Activated naive CD8-positive, alpha-beta T cell treated with anti-CD3 and anti-CD28 coated beads, Interleukin-2, amount 10 ng/mL, durations not matched to agents 7 days and 5 days (primary cell): ENCODE data around the gene TMCO1. TPM values are rescaled to one million over a fixed set of nuclear protein-coding genes. Genes with fewer than 3 reads are reported as not detected.
A peak's percentile ranks its signal among the peaks of the same experiment; 100 is the strongest.
"Not testable (repeated sequence)": the region's sequence is repeated elsewhere in the genome, so short reads cannot be mapped to it uniquely, and the experiment has no call there.

Experiments
- ATAC-seq: fragments of 150-1000 bp; cut with Tn5 transposase; one replicate; pipeline ENCODE4 v1.10.0; 2021; ENCODE audit warnings: low read depth, moderate library complexity
- POLR2A ChIA-PET: fragments of 350-600 bp; sonication (Branson Sonifier 250); formaldehyde crosslinking; loops from one replicate; lab custom pipeline; 2021; ENCODE audit warnings: antibody characterized with exemption; lab: Charles Lee
- DNase-seq: peaks from one replicate; pipeline ENCODE4 v3.0.0; 2021
- H3K27ac Mint-ChIP-seq: one replicate; pipeline ENCODE4 v1.8.0; 2022; ENCODE audit warnings: mild to moderate bottlenecking, mixed read lengths
- H3K27me3 Mint-ChIP-seq: one replicate; pipeline ENCODE4 v1.8.0; 2022; ENCODE audit warnings: mild to moderate bottlenecking, moderate library complexity, mixed read lengths
- H3K36me3 Mint-ChIP-seq: one replicate; pipeline ENCODE4 v1.8.0; 2021; ENCODE audit warnings: mild to moderate bottlenecking, mixed read lengths
- H3K4me1 Mint-ChIP-seq: one replicate; pipeline ENCODE4 v1.8.0; 2021; ENCODE audit warnings: mixed read lengths
- H3K4me3 Mint-ChIP-seq: one replicate; pipeline ENCODE4 v1.8.0; 2022; ENCODE audit warnings: mild to moderate bottlenecking, moderate library complexity, mixed read lengths
- H3K9me3 Mint-ChIP-seq: one replicate; pipeline ENCODE4 v1.8.0; 2021; ENCODE audit warnings: mixed read lengths
- total RNA-seq, 2 experiments: library from RNA; stranded (reverse); gene quantifications; one replicate each; pipeline ENCODE4 v1.2.3, GENCODE V29; 2021

The TMCO1 gene
- total RNA-seq, 2 experiments from 2014 or later, result 73.7 to 79.2 TPM

DNA sequence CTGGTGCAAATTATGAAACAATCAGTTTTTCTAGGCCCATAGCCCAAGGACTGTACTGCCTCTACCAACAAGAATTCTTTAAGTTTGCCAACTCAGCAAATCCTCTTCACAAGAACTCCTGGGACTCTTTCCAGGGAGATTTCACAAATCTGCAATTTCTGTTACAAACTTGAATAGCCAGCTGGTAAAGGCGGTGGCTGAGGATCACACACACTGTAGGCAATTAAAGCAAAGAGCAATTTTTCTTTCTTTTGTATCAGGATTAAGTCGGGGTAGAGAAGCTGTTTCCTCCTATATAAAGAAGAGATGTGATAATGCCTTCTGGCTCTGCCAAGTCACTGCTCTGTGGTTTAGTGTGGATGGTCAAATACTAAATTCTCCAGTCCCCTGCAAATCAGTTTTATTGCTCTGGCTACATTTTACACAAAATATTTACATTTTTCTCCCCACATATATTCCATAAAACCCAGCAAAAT, 72.0 kb downstream of the TMCO1 start:
- ATAC-seq, result no peak
- POLR2A ChIA-PET, result interaction anchor here (2.3 to 2.8 kb wide), 3 partner anchors 65 to 132 kb away, joined by 7 to 32 read pairs (median 11); partner anchors contain the start of genes MGST3, TMCO1 and UCK2
- H3K4me1 Mint-ChIP-seq, result peaks cover 20% of the 10 kb centered on the region
- peak overlapping the region; percentile 34 for H3K27ac Mint-ChIP-seq
- H3K4me3 Mint-ChIP-seq, result peak overlapping the region; percentile 100
- H3K36me3 Mint-ChIP-seq, result peaks cover 30% of the 10 kb centered on the region
- no peak for DNase-seq
- peaks cover 2% of the 10 kb centered on the region for H3K27me3 Mint-ChIP-seq
- no peaks in the 10 kb centered on the region for H3K9me3 Mint-ChIP-seq

DNA sequence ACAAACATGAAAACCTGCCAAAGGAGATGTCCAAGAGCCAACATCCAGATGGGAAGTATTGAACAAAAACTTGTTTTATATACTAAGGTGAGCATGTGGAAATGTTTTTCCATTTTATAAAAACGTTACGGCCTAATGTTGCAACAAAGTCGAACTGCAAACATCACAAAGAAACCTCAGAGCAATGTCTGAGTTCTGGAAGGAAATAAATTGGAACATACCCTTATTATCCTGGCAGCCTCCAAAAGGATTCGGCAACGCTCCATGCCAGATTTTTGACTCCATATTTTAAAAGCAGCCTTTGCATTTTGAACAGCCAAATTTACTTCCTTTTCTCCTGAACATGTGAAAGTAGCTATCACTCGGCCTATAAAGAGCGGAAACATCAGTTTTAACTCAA, 73.6 kb downstream of the TMCO1 start:
- Mint-ChIP-seq H3K27ac (no peak overlapping the region), H3K4me3 (no peak overlapping the region), H3K4me1 (peaks cover 26% of the 10 kb centered on the region), H3K9me3 (no peaks in the 10 kb centered on the region), H3K27me3 (no peaks in the 10 kb centered on the region), H3K36me3 (peaks cover 37% of the 10 kb centered on the region)
- no peak for ATAC-seq
- POLR2A ChIA-PET, result interaction anchor here (0.6 kb wide), 1 partner anchor 82 kb away, joined by 3 read pairs; no protein-coding TSS in a partner anchor
- DNase-seq, result no peak

DNA sequence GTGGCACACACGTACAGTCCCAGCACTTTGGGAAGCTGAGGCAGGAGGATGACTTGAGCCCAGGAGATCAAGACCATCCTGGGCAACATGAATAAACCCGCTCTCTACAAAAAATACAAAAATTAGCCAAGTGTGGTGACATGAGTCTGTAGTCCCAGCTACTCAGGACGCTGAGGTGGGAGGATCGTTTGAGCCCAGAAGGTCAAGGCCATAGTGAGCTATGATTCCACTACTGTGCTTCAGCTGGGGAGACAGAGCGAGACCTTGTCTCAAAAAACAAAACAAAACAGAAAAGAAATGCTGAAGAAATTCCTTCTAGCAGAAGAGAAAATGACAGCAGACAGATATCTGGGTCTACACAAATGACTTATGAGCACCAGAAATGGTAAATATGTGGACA, 80.6 kb downstream of the TMCO1 start:
- peaks cover 50% of the 10 kb centered on the region for H3K36me3 Mint-ChIP-seq
- no peaks in the 10 kb centered on the region for H3K27me3 Mint-ChIP-seq
- ATAC-seq (no peak), DNase-seq (no peak)
- no peak overlapping the region for H3K27ac Mint-ChIP-seq
- H3K4me3 Mint-ChIP-seq, result no peak overlapping the region
- H3K9me3 Mint-ChIP-seq, result no peaks in the 10 kb centered on the region
- POLR2A ChIA-PET, result no interaction called here
- H3K4me1 Mint-ChIP-seq, result peaks cover 27% of the 10 kb centered on the region

DNA sequence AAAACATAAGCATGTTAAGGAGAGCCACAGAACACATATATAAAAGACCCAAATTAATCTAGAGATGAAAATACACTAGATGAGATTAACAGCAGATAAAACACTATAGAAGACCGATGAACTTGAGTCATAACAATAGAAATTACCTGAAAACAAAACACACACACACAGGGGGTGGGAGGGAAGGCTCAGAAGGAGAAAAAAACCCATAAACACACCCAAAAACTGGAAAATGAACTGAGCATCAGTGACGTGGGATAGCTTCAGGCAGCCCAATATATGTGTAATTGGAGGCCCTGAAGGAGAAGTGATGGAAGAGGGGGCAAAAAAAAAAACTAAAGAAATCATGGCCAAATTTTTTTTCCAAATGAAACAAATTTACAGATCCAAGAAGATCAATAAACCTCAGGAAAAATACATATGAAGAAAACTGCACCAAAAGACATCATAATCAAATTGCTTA, 81.7 kb downstream of the TMCO1 start:
- POLR2A ChIA-PET, result no interaction called here
- Mint-ChIP-seq H3K9me3 (no peaks in the 10 kb centered on the region), H3K4me1 (peaks cover 26% of the 10 kb centered on the region), H3K27ac (no peak overlapping the region), H3K36me3 (peaks cover 53% of the 10 kb centered on the region), H3K27me3 (no peaks in the 10 kb centered on the region), H3K4me3 (no peak overlapping the region)
- DNase-seq (no peak), ATAC-seq (no peak)

DNA sequence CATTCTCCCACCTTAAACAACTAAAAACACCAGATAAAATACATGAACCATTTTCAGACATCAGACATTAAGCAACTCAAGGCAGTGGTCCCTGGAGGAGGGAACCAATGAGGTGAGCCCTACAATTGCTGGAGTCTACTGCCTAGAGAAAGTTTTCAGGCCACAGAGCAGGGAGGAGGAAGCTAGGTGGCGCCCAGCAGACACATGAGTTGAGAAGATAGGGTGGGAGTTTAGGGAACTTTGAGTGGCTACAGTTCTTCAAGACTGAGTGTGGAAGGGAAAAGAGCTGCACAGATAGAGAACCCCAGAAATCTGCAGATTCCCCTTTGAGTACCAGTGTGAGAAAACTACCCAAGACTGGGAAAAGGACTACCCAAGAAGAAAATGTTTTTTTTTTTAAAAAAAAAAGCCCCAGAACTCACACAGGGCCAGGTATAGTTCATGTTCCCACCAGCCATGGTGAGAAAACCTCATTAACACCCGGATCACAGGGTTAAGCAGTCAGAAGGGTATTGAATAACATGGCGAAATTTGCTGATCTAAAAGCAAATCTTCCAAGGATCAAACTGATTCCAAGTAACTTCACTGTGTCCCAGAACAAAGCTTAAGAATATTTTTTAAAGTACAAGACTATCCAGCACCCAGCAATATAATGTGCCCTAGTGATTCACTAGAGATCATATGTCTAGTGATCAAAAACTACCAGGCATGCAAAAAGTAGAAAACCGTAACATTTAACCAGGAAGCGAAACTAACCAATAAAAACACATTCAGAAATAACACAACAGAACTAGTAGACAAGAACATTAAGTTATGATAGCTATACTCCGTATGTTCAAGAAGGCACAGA, 82.3 kb downstream of the TMCO1 start:
- H3K9me3 Mint-ChIP-seq, result no peaks in the 10 kb centered on the region
- ATAC-seq (no peak), DNase-seq (no peak)
- H3K4me3 Mint-ChIP-seq, result no peak overlapping the region
- H3K27ac Mint-ChIP-seq, result no peak overlapping the region
- peaks cover 22% of the 10 kb centered on the region for H3K4me1 Mint-ChIP-seq
- H3K36me3 Mint-ChIP-seq, result peaks cover 49% of the 10 kb centered on the region
- POLR2A ChIA-PET, result interaction anchor here (1.0 kb wide), 1 partner anchor 12 kb away, joined by 7 read pairs; no protein-coding TSS in a partner anchor
- no peaks in the 10 kb centered on the region for H3K27me3 Mint-ChIP-seq

DNA sequence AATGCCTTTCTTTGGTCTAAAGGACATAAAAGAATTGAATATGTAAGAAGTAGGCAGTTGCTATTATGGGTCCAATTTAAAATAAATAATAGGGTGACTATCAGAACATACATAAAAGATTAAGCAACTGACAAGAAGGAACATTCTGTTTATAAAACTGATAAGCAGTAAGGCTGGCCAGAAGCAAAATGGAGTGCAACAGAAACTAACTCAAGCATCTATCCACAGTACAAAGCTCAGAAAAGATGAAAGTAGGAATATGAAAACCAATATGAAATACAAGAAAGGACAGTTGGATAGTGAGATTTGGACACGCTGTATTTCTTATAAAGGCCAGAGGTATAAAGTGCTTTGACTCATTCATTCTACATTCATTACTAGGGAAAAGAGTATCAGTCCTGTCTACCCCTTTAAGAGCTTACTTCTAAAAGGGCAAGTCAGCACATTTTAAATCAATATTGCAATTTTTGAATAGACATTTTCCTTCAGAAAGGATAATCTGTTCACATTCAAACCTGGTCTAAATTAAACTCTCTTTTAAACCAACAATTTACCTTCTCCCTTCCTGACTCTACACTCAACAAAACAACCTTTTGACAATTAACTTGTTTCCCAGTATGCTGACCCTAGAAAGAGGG, 84.7 kb downstream of the TMCO1 start:
- H3K4me1 Mint-ChIP-seq, result peaks cover 21% of the 10 kb centered on the region
- no peak for DNase-seq
- H3K9me3 Mint-ChIP-seq, result peaks cover 2% of the 10 kb centered on the region
- H3K36me3 Mint-ChIP-seq, result peaks cover 57% of the 10 kb centered on the region
- no peak overlapping the region for H3K27ac Mint-ChIP-seq
- POLR2A ChIA-PET, result no interaction called here
- H3K27me3 Mint-ChIP-seq, result no peaks in the 10 kb centered on the region
- no peak for ATAC-seq
- H3K4me3 Mint-ChIP-seq, result no peak overlapping the region

DNA sequence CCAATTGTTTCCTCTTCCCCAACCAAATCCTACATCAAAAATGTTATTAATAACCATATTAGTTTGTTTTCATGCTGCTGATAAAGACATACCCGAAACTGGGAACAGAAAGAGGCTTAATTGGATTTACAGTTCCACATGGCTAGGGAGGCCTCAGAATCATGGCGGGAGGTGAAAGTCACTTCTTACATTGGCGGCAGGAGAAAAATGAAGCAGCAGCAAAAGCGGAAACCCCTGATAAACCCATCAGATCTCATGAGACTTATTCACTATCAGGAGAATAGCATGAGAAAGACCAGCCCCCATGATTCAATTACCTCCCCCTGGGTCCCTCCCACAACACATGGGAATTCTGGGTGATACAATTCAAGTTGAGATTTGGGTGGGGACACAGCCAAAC, 87.9 kb downstream of the TMCO1 start:
- H3K27ac Mint-ChIP-seq, DNase-seq, H3K27me3 Mint-ChIP-seq, H3K4me3 Mint-ChIP-seq, ATAC-seq, H3K9me3 Mint-ChIP-seq, POLR2A ChIA-PET: not testable (repeated sequence)
- H3K36me3 Mint-ChIP-seq, result peaks cover 51% of the 10 kb centered on the region
- H3K4me1 Mint-ChIP-seq, result peaks cover 19% of the 10 kb centered on the region

DNA sequence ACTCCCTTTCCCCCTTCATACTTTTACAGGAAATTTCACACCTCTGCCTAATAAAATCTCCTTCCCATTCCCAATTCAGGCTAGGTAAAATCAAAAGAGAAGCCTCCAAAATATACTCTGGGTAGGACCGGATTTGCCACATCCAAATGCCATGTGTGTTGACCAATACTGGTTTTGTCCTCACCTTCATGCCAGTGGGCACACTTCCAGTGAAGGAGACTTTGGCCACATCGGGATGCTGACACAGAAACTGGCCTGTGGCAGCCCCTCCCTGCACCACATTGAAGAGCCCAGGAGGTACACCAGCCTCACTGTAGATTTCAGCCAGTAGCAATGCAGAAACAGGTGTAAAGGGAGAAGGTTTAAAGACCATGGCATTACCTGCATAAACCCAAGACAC, 88.4 kb downstream of the TMCO1 start:
- POLR2A ChIA-PET, result no interaction called here
- Mint-ChIP-seq H3K27ac (no peak overlapping the region), H3K36me3 (peaks cover 54% of the 10 kb centered on the region), H3K4me1 (peaks cover 16% of the 10 kb centered on the region), H3K9me3 (peaks cover 2% of the 10 kb centered on the region), H3K4me3 (no peak overlapping the region), H3K27me3 (no peaks in the 10 kb centered on the region)
- ATAC-seq (no peak), DNase-seq (no peak)

DNA sequence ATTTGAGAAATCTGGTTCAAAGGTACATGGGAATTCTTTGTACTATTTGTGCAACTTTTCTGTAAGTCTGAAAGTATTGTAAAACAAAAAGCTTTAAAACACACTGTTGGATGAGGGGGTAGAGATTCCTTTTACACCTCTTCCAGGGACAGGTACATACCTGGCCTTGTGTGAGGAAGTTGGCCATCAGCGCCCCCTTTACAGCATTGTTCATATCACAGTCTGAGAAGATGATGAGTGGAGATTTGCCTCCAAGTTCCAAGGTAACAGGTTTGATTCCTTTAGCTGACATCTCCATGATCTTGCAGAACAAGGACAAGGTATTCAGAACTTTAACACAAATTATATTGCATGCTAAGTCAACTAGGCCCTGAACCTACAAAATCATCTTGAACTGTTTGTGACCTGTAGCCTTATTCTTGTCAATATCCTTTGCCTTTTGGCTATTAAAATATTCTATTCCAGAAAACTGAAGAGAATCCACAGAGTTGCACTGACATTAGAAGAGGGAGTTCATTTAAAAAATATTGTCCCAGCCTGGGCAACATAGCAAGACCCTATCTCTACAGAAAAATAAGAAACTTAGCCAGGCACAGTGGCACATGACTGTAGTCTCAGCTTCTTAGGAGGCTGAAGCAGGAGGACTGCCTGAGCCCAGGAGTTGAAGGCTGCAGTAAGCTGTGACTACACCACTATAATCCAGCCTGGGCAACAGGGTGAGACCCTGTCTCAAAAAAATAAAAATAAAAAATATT, 89.2 kb downstream of the TMCO1 start:
- ATAC-seq, result no peak
- H3K4me3 Mint-ChIP-seq, result no peak overlapping the region
- POLR2A ChIA-PET, result no interaction called here
- H3K9me3 Mint-ChIP-seq, result peaks cover 2% of the 10 kb centered on the region
- H3K27me3 Mint-ChIP-seq, result no peaks in the 10 kb centered on the region
- peaks cover 15% of the 10 kb centered on the region for H3K4me1 Mint-ChIP-seq
- DNase-seq, result no peak
- H3K36me3 Mint-ChIP-seq, result peaks cover 52% of the 10 kb centered on the region
- H3K27ac Mint-ChIP-seq, result no peak overlapping the region

DNA sequence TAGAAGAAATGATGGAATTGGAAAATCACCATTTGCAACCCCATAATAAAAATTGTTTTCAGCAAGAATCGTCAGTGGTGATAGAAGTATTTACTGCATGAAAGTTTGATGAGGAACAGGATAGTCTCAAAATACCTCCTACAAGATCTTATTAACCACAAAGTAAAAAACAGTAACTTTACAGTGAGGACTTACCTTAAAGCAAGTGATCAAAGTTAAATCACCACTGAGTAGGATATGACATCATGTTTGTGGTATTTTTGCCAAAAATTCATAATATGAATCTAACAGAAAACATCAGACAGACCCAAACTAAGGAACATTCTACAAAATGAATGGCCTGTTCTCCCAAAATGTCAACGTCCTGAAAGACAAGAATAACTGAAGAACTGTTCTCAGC, 90.2 kb downstream of the TMCO1 start:
- Mint-ChIP-seq H3K9me3 (peaks cover 2% of the 10 kb centered on the region), H3K27ac (peak overlapping the region; percentile 82), H3K4me1 (peaks cover 14% of the 10 kb centered on the region), H3K4me3 (peak overlapping the region; percentile 23), H3K36me3 (peaks cover 47% of the 10 kb centered on the region), H3K27me3 (no peaks in the 10 kb centered on the region)
- ATAC-seq (peak; percentile 36), DNase-seq (no peak)
- POLR2A ChIA-PET, result no interaction called here

Other genes with a start within 250 kb of the TMCO1 start
- gene LRRC52, start 224.9 kb downstream of the TMCO1 start, total RNA-seq, result not detected
- gene MGST3, start 137.6 kb downstream of the TMCO1 start, total RNA-seq, result 10 to 100 TPM; 61.1 to 62.3 TPM
- gene ALDH9A1, start 70.3 kb downstream of the TMCO1 start, total RNA-seq, result 10 to 100 TPM; 37.7 to 43.8 TPM
- 10 to 100 TPM; 15.0 to 15.3 TPM for gene UCK2, start 58.7 kb upstream of the TMCO1 start, total RNA-seq